ENCODE results near the gene DPP10. TPM values are rescaled to one million over a fixed set of nuclear protein-coding genes. Genes with fewer than 3 reads are reported as not detected.

DPP10 gene
- total and polyA plus RNA-seq, 4 donors, result 0.04 to 4.1 (median 0.48) TPM

DNA sequence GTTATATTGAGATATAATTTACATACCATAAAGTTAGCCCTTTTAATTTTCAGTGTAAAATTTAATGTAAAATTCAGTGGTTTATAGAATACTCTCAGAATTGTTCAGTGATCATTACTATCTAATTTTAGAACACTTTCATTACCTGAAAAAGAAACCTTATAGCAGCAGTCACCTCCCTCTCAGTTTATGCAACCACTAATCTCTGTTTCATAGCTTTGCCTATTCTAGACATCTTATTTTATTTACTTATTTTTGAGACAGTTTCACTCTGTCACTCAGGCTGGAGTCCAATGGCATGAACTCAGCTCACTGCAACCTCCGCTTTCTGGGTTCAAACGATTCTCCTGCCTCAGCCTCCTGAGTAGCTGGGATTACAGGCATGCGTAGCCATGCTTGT lies 479.6 kb downstream of the DPP10 start:
- no peaks in the 10 kb centered on the region for H3K36me3 ChIP-seq (ENCODE audit: control insufficient read depth in 4 of 4, insufficient read depth in 3 of 4, low read depth in 1 of 4, low read length in 3 of 4)
- H3K9me3 ChIP-seq (ENCODE audit: control insufficient read depth in 4 of 4, low read length in 3 of 4), result peaks cover 0 to 2% (median 0%) of the 10 kb centered on the region in 4 donors
- no peak overlapping the region for H3K9ac ChIP-seq (ENCODE audit: low read depth in 1 of 2, low read length in 2 of 2)
- DNase-seq (ENCODE audit: low spot score), result no peak
- H3K27ac ChIP-seq (ENCODE audit: low read depth in 1 of 2, low read length in 2 of 2), result no peak overlapping the region
- 92% methylated on average over 3 of the region's 3 CpGs for WGBS
- no peaks in the 10 kb centered on the region for H3K4me1 ChIP-seq (ENCODE audit: control insufficient read depth in 4 of 4, insufficient read depth in 4 of 4, low read length in 3 of 4)
- H3K27me3 ChIP-seq (ENCODE audit: control insufficient read depth in 4 of 4, insufficient read depth in 4 of 4, low read length in 3 of 4), result no peaks in the 10 kb centered on the region
- no peak overlapping the region for H3K4me3 ChIP-seq (ENCODE audit: low read depth in 1 of 3, low read length in 3 of 3)
- TF ChIP-seq, protein P1, sequence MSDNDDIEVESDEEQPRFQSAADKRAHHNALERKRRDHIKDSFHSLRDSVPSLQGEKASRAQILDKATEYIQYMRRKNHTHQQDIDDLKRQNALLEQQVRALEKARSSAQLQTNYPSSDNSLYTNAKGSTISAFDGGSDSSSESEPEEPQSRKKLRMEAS (IDR thresholded peaks at IDR 0.05), result no peak
- no peak for TF ChIP-seq SP1 (IDR thresholded peaks at IDR 0.05)
- TF ChIP-seq FOXA1 (IDR thresholded peaks at IDR 0.05), result no peak
- no peak for TF ChIP-seq JUND (IDR thresholded peaks at IDR 0.05)
- TF ChIP-seq, protein P2, sequence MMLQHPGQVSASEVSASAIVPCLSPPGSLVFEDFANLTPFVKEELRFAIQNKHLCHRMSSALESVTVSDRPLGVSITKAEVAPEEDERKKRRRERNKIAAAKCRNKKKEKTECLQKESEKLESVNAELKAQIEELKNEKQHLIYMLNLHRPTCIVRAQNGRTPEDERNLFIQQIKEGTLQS (IDR thresholded peaks at IDR 0.05), result no peak
- TF ChIP-seq GABPA (IDR thresholded peaks at IDR 0.05 in 1 of 2, conservative IDR thresholded peaks at IDR 0.05 in 1 of 2), result no peak
- no peak for TF ChIP-seq TAF1 (conservative IDR thresholded peaks at IDR 0.05)
- no peak for TF ChIP-seq YY1 (IDR thresholded peaks at IDR 0.05)
- no peak for TF ChIP-seq RXRA (IDR thresholded peaks at IDR 0.05)
- TF ChIP-seq, protein P3, sequence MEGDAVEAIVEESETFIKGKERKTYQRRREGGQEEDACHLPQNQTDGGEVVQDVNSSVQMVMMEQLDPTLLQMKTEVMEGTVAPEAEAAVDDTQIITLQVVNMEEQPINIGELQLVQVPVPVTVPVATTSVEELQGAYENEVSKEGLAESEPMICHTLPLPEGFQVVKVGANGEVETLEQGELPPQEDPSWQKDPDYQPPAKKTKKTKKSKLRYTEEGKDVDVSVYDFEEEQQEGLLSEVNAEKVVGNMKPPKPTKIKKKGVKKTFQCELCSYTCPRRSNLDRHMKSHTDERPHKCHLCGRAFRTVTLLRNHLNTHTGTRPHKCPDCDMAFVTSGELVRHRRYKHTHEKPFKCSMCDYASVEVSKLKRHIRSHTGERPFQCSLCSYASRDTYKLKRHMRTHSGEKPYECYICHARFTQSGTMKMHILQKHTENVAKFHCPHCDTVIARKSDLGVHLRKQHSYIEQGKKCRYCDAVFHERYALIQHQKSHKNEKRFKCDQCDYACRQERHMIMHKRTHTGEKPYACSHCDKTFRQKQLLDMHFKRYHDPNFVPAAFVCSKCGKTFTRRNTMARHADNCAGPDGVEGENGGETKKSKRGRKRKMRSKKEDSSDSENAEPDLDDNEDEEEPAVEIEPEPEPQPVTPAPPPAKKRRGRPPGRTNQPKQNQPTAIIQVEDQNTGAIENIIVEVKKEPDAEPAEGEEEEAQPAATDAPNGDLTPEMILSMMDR (IDR thresholded peaks at IDR 0.05; ENCODE audit: low read depth, low read length, missing input control), result no peak
- no peak for TF ChIP-seq FOXA2 (IDR thresholded peaks at IDR 0.05)
- TF ChIP-seq, protein P4, sequence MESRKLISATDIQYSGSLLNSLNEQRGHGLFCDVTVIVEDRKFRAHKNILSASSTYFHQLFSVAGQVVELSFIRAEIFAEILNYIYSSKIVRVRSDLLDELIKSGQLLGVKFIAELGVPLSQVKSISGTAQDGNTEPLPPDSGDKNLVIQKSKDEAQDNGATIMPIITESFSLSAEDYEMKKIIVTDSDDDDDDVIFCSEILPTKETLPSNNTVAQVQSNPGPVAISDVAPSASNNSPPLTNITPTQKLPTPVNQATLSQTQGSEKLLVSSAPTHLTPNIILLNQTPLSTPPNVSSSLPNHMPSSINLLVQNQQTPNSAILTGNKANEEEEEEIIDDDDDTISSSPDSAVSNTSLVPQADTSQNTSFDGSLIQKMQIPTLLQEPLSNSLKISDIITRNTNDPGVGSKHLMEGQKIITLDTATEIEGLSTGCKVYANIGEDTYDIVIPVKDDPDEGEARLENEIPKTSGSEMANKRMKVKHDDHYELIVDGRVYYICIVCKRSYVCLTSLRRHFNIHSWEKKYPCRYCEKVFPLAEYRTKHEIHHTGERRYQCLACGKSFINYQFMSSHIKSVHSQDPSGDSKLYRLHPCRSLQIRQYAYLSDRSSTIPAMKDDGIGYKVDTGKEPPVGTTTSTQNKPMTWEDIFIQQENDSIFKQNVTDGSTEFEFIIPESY (IDR thresholded peaks at IDR 0.05), result no peak

DNA sequence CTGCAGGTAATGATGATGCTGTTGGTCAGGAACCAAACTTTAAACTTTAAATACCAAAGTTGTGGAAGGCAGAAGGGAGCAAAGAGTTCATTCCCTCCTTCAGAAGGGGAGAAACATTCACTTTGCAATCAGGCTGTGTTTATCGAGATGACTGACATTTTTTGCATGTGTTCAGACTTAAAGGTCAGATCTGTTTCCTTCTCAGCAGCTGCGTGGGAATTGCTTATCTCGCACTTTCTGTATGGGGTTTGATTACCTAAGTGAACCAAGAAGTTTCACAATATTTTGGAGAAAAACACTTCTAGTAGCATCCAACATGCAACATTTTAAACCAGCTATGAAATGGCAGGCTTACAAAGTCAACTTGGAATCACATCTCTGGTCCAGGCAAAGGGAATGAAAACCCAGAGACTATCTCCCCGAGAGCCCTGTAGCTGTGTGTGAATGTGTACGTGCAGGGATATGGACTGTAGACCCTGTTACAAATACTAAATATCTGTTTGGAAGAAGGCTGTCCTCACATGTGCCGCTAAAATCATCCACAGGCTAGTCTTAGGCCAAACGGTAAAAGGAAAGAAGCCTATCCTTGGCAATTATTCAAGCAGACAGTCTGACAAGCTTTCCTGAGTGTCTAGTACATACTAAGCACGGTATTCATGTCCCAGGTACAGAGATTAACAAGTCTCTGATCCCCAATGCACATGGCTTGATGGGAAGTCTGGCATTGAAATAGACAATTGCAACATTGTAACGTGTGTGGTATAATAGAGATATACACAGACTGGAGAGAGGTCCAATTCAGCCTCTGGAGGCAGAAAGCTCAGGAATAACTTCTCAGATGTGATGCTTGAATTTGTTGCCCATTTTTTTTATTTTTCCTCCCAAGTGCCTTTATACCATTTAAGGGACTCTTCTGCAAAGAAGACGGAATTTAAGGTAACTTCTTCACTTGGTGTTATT lies 483.1 kb downstream of the DPP10 start:
- no peak for DNase-seq (ENCODE audit: low spot score)
- 65% methylated on average over 10 of the region's 10 CpGs for WGBS
- H3K9ac ChIP-seq (ENCODE audit: low read depth in 1 of 2, low read length in 2 of 2), result no peak overlapping the region
- H3K27me3 ChIP-seq (ENCODE audit: control insufficient read depth in 4 of 4, insufficient read depth in 4 of 4, low read length in 3 of 4), result no peaks in the 10 kb centered on the region
- peaks cover 0 to 5% (median 2%) of the 10 kb centered on the region in 4 donors for H3K9me3 ChIP-seq (ENCODE audit: control insufficient read depth in 4 of 4, low read length in 3 of 4)
- H3K4me3 ChIP-seq (ENCODE audit: low read depth in 1 of 3, low read length in 3 of 3), result no peak overlapping the region
- no peaks in the 10 kb centered on the region for H3K4me1 ChIP-seq (ENCODE audit: control insufficient read depth in 4 of 4, insufficient read depth in 4 of 4, low read length in 3 of 4)
- no peak for TF ChIP-seq YY1 (IDR thresholded peaks at IDR 0.05)
- no peak for TF ChIP-seq RAD21 (IDR thresholded peaks at IDR 0.05)
- TF ChIP-seq, protein P2 (IDR thresholded peaks at IDR 0.05), result no peak
- TF ChIP-seq GABPA (IDR thresholded peaks at IDR 0.05 in 1 of 2, conservative IDR thresholded peaks at IDR 0.05 in 1 of 2), result no peak
- TF ChIP-seq EGR1 (IDR thresholded peaks at IDR 0.05; ENCODE audit: low read depth in 2 of 2), result no peak
- no peak for TF ChIP-seq SP1 (IDR thresholded peaks at IDR 0.05)
- no peaks in the 10 kb centered on the region for H3K36me3 ChIP-seq (ENCODE audit: control insufficient read depth in 4 of 4, insufficient read depth in 3 of 4, low read depth in 1 of 4, low read length in 3 of 4)
- H3K27ac ChIP-seq (ENCODE audit: low read depth in 1 of 2, low read length in 2 of 2), result no peak overlapping the region

All from liver (tissue), 9 donors.